NK-92 (cell line): ENCODE measurements around the gene MRPL37.

Source experiments
- DNase-seq: peaks from one replicate; lab custom pipeline; 2025; ENCODE audit not compliant: unreplicated experiment; lab: John Stamatoyannopoulos, UW

MRPL37 gene

DNA sequence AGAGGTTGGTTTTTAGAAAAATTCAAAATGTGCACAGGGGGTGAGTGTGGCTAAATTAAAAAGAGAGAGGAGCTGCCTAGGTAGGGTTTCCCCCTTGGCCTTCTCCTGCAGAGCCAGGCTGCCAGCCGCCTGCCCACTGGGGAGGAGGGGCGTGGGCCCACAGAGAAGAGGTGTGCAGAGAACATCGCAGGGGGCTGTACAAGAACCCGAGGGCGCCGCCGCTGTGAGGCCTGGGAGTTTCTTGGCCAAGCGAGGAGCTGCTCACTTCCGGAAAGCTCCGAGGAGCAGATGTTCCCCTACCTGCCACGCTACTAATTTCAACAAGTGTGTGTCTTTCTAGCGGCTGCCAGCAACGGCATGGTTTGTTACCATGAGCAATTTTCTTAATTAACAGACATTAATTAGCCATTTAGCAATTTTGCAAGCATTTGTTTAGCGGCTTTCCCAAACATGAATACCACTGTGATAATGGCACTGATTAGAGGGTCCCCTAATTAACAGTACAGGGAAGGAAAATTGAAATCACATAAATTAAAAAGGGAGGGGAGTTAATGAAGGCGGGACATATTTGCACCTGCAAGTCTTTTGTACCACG lies 59.7 kb downstream of the MRPL37 start:
- DNase-seq, result no peak

DNA sequence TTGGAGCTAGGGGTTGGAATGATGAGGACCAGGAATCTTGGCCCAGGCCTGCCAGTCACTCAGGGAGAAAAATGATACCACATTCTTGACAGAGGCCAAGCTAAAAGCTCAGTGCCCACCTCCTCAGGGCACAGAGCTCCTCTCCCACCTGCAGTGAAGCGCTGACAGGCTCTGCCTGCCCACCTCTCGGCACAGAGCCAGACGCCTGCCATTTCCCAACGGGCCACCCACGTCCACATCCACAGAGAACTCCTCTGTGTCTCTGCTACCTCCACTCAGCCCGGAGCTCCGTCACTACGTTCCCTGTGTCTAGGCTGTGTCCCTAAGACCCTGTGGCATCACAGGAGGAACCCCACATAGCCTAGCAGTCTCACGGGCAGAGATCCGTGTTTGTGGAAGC lies 60.8 kb downstream of the MRPL37 start:
- no peak for DNase-seq

DNA sequence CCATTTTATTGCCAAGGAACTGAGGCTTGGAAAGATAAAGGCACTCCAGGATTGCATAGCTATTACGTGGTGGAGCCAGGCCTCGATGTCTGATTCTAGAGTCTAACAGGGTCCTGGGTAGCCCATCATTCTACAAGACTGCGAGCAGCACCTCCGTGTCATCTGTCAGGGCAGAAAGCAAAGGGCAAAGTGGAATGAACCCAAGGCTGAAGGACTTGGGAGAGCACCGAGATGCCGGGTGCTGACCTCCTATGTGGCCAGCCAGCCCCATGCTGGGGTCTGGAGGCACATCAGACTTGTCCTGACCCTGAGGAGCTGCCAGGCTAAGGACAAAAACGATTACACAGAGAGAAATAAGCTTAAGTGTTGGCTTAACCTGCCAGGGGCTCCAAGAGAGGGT lies 62.3 kb downstream of the MRPL37 start:
- DNase-seq, result no peak

DNA sequence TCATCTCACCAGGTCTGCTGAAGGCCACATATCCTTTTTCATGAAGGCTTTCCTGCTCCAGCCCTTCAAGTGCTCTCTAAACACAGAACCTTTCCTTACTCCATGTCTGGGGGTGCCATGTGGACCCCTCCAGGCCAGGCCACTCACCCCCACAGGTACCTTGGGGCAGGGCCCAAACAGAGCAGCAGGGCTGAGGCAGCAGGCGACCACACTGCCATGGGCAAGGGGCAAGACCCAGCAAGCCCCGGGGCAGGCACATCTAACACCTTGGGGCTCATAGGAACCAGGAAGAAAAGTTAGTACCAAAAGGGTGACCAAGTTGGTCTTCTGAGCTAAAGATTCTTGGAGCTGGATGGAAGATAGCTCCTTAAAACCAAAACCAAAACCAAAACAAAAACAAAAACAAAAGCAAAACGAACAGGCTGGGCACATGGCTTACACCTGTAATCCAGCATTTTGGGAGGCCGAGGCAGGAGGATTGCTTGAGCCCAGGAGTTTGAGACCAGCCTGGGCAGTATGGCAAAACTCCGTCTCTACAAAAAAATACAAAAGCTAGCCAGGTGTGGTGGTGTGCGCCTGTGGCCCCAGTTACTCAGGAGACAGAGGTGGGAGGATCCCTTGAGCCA lies 63.7 kb downstream of the MRPL37 start:
- no peak for DNase-seq

DNA sequence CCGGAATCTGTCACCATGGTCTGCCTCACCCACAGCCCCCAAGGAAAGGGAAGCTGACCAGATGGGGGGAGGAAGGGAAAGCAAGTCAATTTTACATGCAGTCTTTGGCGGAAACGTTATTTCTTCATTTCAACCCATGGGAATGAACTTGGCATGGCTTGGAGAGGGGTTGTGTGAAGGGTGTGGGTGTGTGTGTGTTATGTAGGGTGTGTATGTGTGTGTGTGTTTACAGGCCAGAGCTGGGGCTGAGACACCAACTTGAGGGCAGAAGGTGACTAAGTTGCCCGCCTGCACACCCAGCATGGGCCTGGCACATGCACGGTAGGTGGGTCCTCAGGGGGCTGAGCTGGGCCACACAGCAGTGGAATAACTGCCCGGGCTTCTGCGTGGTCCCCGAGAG lies 65.2 kb downstream of the MRPL37 start:
- DNase-seq, result no peak

DNA sequence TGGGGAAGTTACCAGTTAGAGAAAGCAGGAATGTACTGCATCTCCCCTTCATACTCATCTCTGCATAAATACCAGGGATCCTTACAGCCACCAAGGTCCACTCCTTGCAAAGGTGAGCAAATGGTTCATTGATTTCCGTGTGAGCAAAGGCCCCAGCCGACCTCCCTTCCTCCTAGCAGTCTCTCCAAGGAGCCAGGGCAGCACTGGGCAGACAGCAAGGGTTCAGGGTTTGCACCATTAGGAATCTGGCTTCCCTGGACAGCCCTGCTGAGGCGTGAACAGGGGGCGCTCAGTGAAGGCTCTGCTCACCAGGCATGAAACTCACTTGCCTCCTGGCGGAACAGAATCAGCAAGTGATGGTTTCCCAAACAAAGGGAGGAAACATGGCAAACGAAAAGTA lies 65.7 kb downstream of the MRPL37 start:
- no peak for DNase-seq

DNA sequence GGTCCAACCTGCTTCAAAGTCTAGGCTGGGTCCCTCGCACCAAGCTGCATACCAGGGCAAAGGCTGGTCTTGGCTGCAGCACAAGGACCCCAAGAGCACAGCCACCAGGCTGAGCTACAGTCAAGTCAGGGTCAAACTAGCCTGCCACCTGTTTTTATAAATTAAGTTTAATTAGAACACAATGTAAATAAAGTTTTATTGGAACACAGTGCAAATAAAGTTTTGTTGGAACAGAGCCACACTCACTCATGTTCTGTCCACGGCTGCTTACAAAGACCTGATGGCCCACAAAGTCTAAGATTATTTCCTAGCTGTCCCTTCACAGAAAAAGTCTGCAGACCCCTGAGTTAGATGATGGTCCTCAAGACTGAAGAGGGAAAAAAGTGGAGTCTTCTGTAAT lies 66.2 kb downstream of the MRPL37 start:
- no peak for DNase-seq

DNA sequence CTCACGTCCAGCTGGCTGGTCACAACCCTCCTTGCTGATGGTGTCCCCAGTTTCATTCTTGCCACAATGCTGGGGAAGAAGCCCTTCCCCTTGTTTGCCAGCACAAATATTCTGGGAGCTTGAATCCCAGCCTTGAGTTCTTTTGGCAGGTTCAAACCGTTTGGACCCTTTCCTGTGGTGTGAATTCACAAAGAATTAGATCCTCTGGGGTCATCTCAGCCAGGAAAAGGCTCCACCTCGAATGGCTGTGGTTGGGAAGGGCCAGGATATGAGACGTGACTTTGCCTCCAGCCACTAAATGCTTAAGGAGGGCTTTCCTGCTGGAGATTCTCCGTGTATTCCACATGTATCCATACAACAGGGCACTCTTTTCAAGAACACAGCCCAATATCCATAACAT lies 66.9 kb downstream of the MRPL37 start:
- DNase-seq, result no peak
